ENCODE data around the gene CDAN1. TPM values are rescaled to one million over a fixed set of nuclear protein-coding genes. Genes with fewer than 3 reads are reported as not detected.

CDAN1 gene
- total and polyA plus RNA-seq, 4 donors = 2.4 to 9.5 (median 7.1) TPM

DNA sequence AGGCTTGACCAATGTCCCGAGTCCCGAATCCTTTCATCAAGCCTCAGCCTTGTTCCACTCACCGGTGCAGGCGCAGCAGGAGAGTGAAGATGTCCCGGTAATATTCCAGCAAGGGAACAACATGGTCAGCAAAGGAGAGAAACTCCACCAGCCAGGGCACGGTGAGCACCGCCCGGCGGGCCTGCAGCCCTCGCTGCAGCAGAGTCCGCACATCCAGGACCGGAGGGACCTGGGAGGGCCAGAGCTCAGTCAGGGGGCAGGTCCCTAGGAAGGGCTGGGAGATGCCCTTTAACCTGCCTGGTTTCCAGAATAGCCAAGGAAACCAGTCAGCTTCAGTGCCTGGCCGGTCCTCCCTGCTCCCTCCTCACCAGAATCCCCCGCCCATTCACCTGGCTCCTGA is 6.4 kb downstream of the CDAN1 start:
- peaks cover 0 to 6% (median under 1%) of the 10 kb centered on the region in 4 donors for H3K4me1 ChIP-seq (ENCODE audit: control insufficient read depth in 4 of 4, insufficient read depth in 4 of 4, low read length in 3 of 4)
- H3K27ac ChIP-seq (ENCODE audit: low read depth in 1 of 2, low read length in 2 of 2) = no peak overlapping the region
- WGBS = 94% methylated on average over 14 of the region's 14 CpGs
- H3K9ac ChIP-seq (ENCODE audit: low read depth in 1 of 2, low read length in 2 of 2) = no peak overlapping the region
- TF ChIP-seq FOXA1 (IDR thresholded peaks at IDR 0.05) = no peak
- TF ChIP-seq HNF4G (IDR thresholded peaks at IDR 0.05) = no peak
- TF ChIP-seq YY1 (IDR thresholded peaks at IDR 0.05) = no peak
- no peak for TF ChIP-seq RAD21 (IDR thresholded peaks at IDR 0.05)
- TF ChIP-seq TAF1 (conservative IDR thresholded peaks at IDR 0.05) = no peak
- no peak for TF ChIP-seq EGR1 (IDR thresholded peaks at IDR 0.05; ENCODE audit: low read depth in 2 of 2)
- no peak for TF ChIP-seq NR2F2 (IDR thresholded peaks at IDR 0.05)
- TF ChIP-seq ZBTB33 (IDR thresholded peaks at IDR 0.05) = no peak
- no peak for TF ChIP-seq SP1 (IDR thresholded peaks at IDR 0.05)
- peaks cover 12 to 91% (median 54%) of the 10 kb centered on the region in 4 donors for H3K36me3 ChIP-seq (ENCODE audit: control insufficient read depth in 4 of 4, insufficient read depth in 3 of 4, low read depth in 1 of 4, low read length in 3 of 4)
- H3K4me3 ChIP-seq (ENCODE audit: low read depth in 1 of 3, low read length in 3 of 3) = no peak overlapping the region
- H3K9me3 ChIP-seq (ENCODE audit: control insufficient read depth in 4 of 4, low read length in 3 of 4) = no peaks in the 10 kb centered on the region
- no peak for DNase-seq (ENCODE audit: low spot score)
- no peaks in the 10 kb centered on the region for H3K27me3 ChIP-seq (ENCODE audit: control insufficient read depth in 4 of 4, insufficient read depth in 4 of 4, low read length in 3 of 4)

GRCh38 chr15:42730135-42730534 is 6.8 kb downstream of the CDAN1 start:
- H3K9ac ChIP-seq (ENCODE audit: low read depth in 1 of 2, low read length in 2 of 2) = no peak overlapping the region
- no peak overlapping the region for H3K4me3 ChIP-seq (ENCODE audit: low read depth in 1 of 3, low read length in 3 of 3)
- no peaks in the 10 kb centered on the region for H3K27me3 ChIP-seq (ENCODE audit: control insufficient read depth in 4 of 4, insufficient read depth in 4 of 4, low read length in 3 of 4)
- WGBS = 88% methylated on average over 8 of the region's 8 CpGs
- no peaks in the 10 kb centered on the region for H3K9me3 ChIP-seq (ENCODE audit: control insufficient read depth in 4 of 4, low read length in 3 of 4)
- no peak for DNase-seq (ENCODE audit: low spot score)
- TF ChIP-seq HNF4A (conservative IDR thresholded peaks at IDR 0.05) (no peak), GABPA (IDR thresholded peaks at IDR 0.05 in 1 of 2, conservative IDR thresholded peaks at IDR 0.05 in 1 of 2) (no peak), RXRA (IDR thresholded peaks at IDR 0.05) (no peak), YY1 (IDR thresholded peaks at IDR 0.05) (no peak)
- TF ChIP-seq, protein P1, sequence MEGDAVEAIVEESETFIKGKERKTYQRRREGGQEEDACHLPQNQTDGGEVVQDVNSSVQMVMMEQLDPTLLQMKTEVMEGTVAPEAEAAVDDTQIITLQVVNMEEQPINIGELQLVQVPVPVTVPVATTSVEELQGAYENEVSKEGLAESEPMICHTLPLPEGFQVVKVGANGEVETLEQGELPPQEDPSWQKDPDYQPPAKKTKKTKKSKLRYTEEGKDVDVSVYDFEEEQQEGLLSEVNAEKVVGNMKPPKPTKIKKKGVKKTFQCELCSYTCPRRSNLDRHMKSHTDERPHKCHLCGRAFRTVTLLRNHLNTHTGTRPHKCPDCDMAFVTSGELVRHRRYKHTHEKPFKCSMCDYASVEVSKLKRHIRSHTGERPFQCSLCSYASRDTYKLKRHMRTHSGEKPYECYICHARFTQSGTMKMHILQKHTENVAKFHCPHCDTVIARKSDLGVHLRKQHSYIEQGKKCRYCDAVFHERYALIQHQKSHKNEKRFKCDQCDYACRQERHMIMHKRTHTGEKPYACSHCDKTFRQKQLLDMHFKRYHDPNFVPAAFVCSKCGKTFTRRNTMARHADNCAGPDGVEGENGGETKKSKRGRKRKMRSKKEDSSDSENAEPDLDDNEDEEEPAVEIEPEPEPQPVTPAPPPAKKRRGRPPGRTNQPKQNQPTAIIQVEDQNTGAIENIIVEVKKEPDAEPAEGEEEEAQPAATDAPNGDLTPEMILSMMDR (IDR thresholded peaks at IDR 0.05; ENCODE audit: low read depth, low read length, missing input control) = no peak
- H3K27ac ChIP-seq (ENCODE audit: low read depth in 1 of 2, low read length in 2 of 2) = no peak overlapping the region
- H3K4me1 ChIP-seq (ENCODE audit: control insufficient read depth in 4 of 4, insufficient read depth in 4 of 4, low read length in 3 of 4) = peaks cover 0 to 2% (median 0%) of the 10 kb centered on the region in 4 donors
- peaks cover 12 to 94% (median 57%) of the 10 kb centered on the region in 4 donors for H3K36me3 ChIP-seq (ENCODE audit: control insufficient read depth in 4 of 4, insufficient read depth in 3 of 4, low read depth in 1 of 4, low read length in 3 of 4)

DNA sequence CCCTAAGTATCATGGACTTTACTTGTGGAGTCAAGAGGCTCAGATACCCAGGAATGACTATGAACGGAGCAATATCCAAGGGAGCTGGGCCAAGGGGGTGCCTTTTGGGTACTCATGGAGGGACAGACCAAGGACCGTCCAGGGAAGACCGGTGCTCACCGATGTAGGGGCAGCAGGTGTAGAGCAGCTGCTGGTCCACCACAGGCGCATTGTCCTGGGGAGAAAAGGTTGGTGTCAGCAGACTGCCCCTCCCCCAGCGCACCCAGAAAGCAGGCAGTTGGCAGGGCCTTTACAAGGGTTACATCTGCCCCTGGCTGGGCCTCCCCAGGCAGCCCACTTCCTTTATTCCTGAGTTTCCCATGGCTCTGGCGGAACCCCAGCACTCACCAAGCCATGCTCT is 7.5 kb downstream of the CDAN1 start:
- H3K9ac ChIP-seq (ENCODE audit: low read depth in 1 of 2, low read length in 2 of 2) = no peak overlapping the region
- 94% methylated on average over 7 of the region's 7 CpGs for WGBS
- TF ChIP-seq SP1 (IDR thresholded peaks at IDR 0.05) (no peak), HNF4A (conservative IDR thresholded peaks at IDR 0.05) (no peak), GABPA (IDR thresholded peaks at IDR 0.05 in 1 of 2, conservative IDR thresholded peaks at IDR 0.05 in 1 of 2) (no peak), HNF4G (IDR thresholded peaks at IDR 0.05) (no peak), FOXA2 (IDR thresholded peaks at IDR 0.05) (no peak)
- TF ChIP-seq, protein P2, sequence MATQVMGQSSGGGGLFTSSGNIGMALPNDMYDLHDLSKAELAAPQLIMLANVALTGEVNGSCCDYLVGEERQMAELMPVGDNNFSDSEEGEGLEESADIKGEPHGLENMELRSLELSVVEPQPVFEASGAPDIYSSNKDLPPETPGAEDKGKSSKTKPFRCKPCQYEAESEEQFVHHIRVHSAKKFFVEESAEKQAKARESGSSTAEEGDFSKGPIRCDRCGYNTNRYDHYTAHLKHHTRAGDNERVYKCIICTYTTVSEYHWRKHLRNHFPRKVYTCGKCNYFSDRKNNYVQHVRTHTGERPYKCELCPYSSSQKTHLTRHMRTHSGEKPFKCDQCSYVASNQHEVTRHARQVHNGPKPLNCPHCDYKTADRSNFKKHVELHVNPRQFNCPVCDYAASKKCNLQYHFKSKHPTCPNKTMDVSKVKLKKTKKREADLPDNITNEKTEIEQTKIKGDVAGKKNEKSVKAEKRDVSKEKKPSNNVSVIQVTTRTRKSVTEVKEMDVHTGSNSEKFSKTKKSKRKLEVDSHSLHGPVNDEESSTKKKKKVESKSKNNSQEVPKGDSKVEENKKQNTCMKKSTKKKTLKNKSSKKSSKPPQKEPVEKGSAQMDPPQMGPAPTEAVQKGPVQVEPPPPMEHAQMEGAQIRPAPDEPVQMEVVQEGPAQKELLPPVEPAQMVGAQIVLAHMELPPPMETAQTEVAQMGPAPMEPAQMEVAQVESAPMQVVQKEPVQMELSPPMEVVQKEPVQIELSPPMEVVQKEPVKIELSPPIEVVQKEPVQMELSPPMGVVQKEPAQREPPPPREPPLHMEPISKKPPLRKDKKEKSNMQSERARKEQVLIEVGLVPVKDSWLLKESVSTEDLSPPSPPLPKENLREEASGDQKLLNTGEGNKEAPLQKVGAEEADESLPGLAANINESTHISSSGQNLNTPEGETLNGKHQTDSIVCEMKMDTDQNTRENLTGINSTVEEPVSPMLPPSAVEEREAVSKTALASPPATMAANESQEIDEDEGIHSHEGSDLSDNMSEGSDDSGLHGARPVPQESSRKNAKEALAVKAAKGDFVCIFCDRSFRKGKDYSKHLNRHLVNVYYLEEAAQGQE (IDR thresholded peaks at IDR 0.05) = no peak
- TF ChIP-seq, protein P3, sequence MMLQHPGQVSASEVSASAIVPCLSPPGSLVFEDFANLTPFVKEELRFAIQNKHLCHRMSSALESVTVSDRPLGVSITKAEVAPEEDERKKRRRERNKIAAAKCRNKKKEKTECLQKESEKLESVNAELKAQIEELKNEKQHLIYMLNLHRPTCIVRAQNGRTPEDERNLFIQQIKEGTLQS (IDR thresholded peaks at IDR 0.05) = no peak
- H3K36me3 ChIP-seq (ENCODE audit: control insufficient read depth in 4 of 4, insufficient read depth in 3 of 4, low read depth in 1 of 4, low read length in 3 of 4) = peaks cover 12 to 95% (median 63%) of the 10 kb centered on the region in 4 donors
- DNase-seq (ENCODE audit: low spot score) = no peak
- no peak overlapping the region for H3K4me3 ChIP-seq (ENCODE audit: low read depth in 1 of 3, low read length in 3 of 3)
- H3K4me1 ChIP-seq (ENCODE audit: control insufficient read depth in 4 of 4, insufficient read depth in 4 of 4, low read length in 3 of 4) = no peaks in the 10 kb centered on the region
- H3K27ac ChIP-seq (ENCODE audit: low read depth in 1 of 2, low read length in 2 of 2) = no peak overlapping the region
- H3K9me3 ChIP-seq (ENCODE audit: control insufficient read depth in 4 of 4, low read length in 3 of 4) = no peaks in the 10 kb centered on the region
- H3K27me3 ChIP-seq (ENCODE audit: control insufficient read depth in 4 of 4, insufficient read depth in 4 of 4, low read length in 3 of 4) = no peaks in the 10 kb centered on the region

All from liver (tissue), 9 donors.